SJSA1 (cell line): Measurements from ENCODE around the gene JOSD1. TPM values are rescaled to one million over a fixed set of nuclear protein-coding genes. Genes with fewer than 3 reads are reported as not detected.
A peak's percentile ranks its signal among the peaks of the same experiment; 100 is the strongest.

Experiments
- DNase-seq, 2 experiments: peaks; one replicate each; pipeline ENCODE4 v3.0.0-alpha.2; 2015 to 2020; ENCODE audit warnings: low spot score in 2 of 2, low read depth in 1 of 2
- H3K27ac ChIP-seq: fragments of 250-450 bp; sonication (Bioruptor Pico); 2 replicates; pipeline ENCODE4 v1.5.1; 2020; ENCODE audit warnings: mild to moderate bottlenecking, moderate library complexity
- H3K27me3 ChIP-seq: fragments of 250-450 bp; sonication (Bioruptor Pico); replicated peaks from 2 replicates; pipeline ENCODE4 v1.5.1; 2020; ENCODE audit warnings: mild to moderate bottlenecking, moderate library complexity
- H3K36me3 ChIP-seq: fragments of 250-450 bp; sonication (Bioruptor Pico); 2 replicates; pipeline ENCODE4 v1.5.1; 2020; ENCODE audit warnings: mild to moderate bottlenecking
- H3K4me1 ChIP-seq: fragments of 250-450 bp; sonication (Bioruptor Pico); replicated peaks from 2 replicates; pipeline ENCODE4 v1.6.1; 2021; ENCODE audit warnings: mild to moderate bottlenecking
- H3K4me3 ChIP-seq: fragments of 250-450 bp; sonication (Bioruptor Pico); 2 replicates; pipeline ENCODE4 v1.5.1; 2020; ENCODE audit warnings: mild to moderate bottlenecking
- H3K9me3 ChIP-seq: fragments of 250-450 bp; sonication (Bioruptor Pico); replicated peaks from 2 replicates; pipeline ENCODE4 v1.5.1; 2020; ENCODE audit warnings: mild to moderate bottlenecking
- total RNA-seq: library from RNA; depleted of rRNA; stranded (reverse); fragments of >200 nt; shearing (Covaris generic); gene quantifications from 2 replicates; pipeline ENCODE4 v1.2.3, GENCODE V29; 2014

JOSD1 gene
- total RNA-seq, 1 experiment from 2014 or later, result 67.0 TPM

- peaks cover 50% of the 10 kb centered on the region for H3K4me1 ChIP-seq
- H3K36me3 ChIP-seq, result peaks cover 31% of the 10 kb centered on the region
- H3K9me3 ChIP-seq, result peaks cover 6% of the 10 kb centered on the region; the same call in 1 of the 2 replicates
- peak overlapping the region; percentile 97 for H3K4me3 ChIP-seq
- no peaks in the 10 kb centered on the region for H3K27me3 ChIP-seq
- H3K27ac ChIP-seq, result peak overlapping the region; percentile 93
- peak in 1 of 2 experiments; percentile 58 for DNase-seq
Observed at GRCh38 chr22:38699784-38700183, 959 bp downstream of the JOSD1 start.

- Histone ChIP-seq H3K9me3 (peaks cover 6% of the 10 kb centered on the region; the same call in 1 of the 2 replicates), H3K27me3 (no peaks in the 10 kb centered on the region), H3K4me1 (peaks cover 46% of the 10 kb centered on the region), H3K27ac (peak overlapping the region; percentile 93), H3K4me3 (peak overlapping the region; percentile 97), H3K36me3 (peaks cover 36% of the 10 kb centered on the region)
- DNase-seq, result no peak
Observed at GRCh38 chr22:38699143-38699542, 1.6 kb downstream of the JOSD1 start.

GRCh38 chr22:38698407-38699094 lies 2.2 kb downstream of the JOSD1 start:
- H3K27ac ChIP-seq, result no peak overlapping the region
- H3K36me3 ChIP-seq, result peaks cover 41% of the 10 kb centered on the region
- no peaks in the 10 kb centered on the region for H3K27me3 ChIP-seq
- peaks cover 46% of the 10 kb centered on the region for H3K4me1 ChIP-seq
- DNase-seq, result no peak
- peaks cover 6% of the 10 kb centered on the region; the same call in 1 of the 2 replicates for H3K9me3 ChIP-seq
- peak overlapping the region; percentile 97 for H3K4me3 ChIP-seq

GRCh38 chr22:38697425-38698089 lies 3.2 kb downstream of the JOSD1 start:
- H3K4me3 ChIP-seq, result no peak overlapping the region
- H3K4me1 ChIP-seq, result peaks cover 46% of the 10 kb centered on the region
- no peak for DNase-seq
- H3K36me3 ChIP-seq, result peaks cover 49% of the 10 kb centered on the region
- H3K9me3 ChIP-seq, result peaks cover 6% of the 10 kb centered on the region; the same call in 1 of the 2 replicates
- H3K27me3 ChIP-seq, result no peaks in the 10 kb centered on the region
- peak overlapping the region; percentile 76 for H3K27ac ChIP-seq

- Histone ChIP-seq H3K36me3 (peaks cover 55% of the 10 kb centered on the region), H3K27me3 (no peaks in the 10 kb centered on the region), H3K9me3 (peaks cover 6% of the 10 kb centered on the region; the same call in 1 of the 2 replicates), H3K4me1 (peaks cover 46% of the 10 kb centered on the region), H3K4me3 (no peak overlapping the region), H3K27ac (peak overlapping the region; percentile 76)
- peak; percentile 53 to 67 for DNase-seq
Observed at GRCh38 chr22:38696606-38697424, 3.9 kb downstream of the JOSD1 start.

GRCh38 chr22:38694940-38695339 lies 5.8 kb downstream of the JOSD1 start:
- DNase-seq, result no peak
- H3K36me3 ChIP-seq, result peaks cover 63% of the 10 kb centered on the region
- H3K27me3 ChIP-seq, result no peaks in the 10 kb centered on the region
- peaks cover 36% of the 10 kb centered on the region for H3K4me1 ChIP-seq
- no peak overlapping the region for H3K27ac ChIP-seq
- H3K9me3 ChIP-seq, result no peaks in the 10 kb centered on the region
- no peak overlapping the region for H3K4me3 ChIP-seq

GRCh38 chr22:38694049-38694448 lies 6.7 kb downstream of the JOSD1 start:
- Histone ChIP-seq H3K36me3 (peaks cover 67% of the 10 kb centered on the region), H3K27me3 (no peaks in the 10 kb centered on the region), H3K4me1 (peaks cover 29% of the 10 kb centered on the region), H3K9me3 (no peaks in the 10 kb centered on the region), H3K4me3 (no peak overlapping the region), H3K27ac (no peak overlapping the region)
- no peak for DNase-seq

GRCh38 chr22:38689651-38690050 lies 11.1 kb downstream of the JOSD1 start:
- H3K27me3 ChIP-seq, result no peaks in the 10 kb centered on the region
- no peak for DNase-seq
- H3K27ac ChIP-seq, result no peak overlapping the region
- H3K4me1 ChIP-seq, result no peaks in the 10 kb centered on the region
- no peak overlapping the region for H3K4me3 ChIP-seq
- no peaks in the 10 kb centered on the region for H3K9me3 ChIP-seq
- H3K36me3 ChIP-seq, result peaks cover 93% of the 10 kb centered on the region

- Histone ChIP-seq H3K27me3 (no peaks in the 10 kb centered on the region), H3K27ac (no peak overlapping the region), H3K36me3 (peaks cover 78% of the 10 kb centered on the region), H3K4me1 (peaks cover 5% of the 10 kb centered on the region), H3K4me3 (no peak overlapping the region), H3K9me3 (no peaks in the 10 kb centered on the region; the same call in 1 of the 2 replicates)
- DNase-seq, result no peak
Observed at GRCh38 chr22:38685761-38686160, 15.0 kb downstream of the JOSD1 start.

GRCh38 chr22:38684895-38685294 lies 15.8 kb downstream of the JOSD1 start:
- no peak for DNase-seq
- no peak overlapping the region for H3K4me3 ChIP-seq
- peaks cover 5% of the 10 kb centered on the region for H3K4me1 ChIP-seq
- H3K9me3 ChIP-seq, result no peaks in the 10 kb centered on the region; the same call in 1 of the 2 replicates
- peaks cover 70% of the 10 kb centered on the region for H3K36me3 ChIP-seq
- H3K27me3 ChIP-seq, result no peaks in the 10 kb centered on the region
- no peak overlapping the region for H3K27ac ChIP-seq

- Histone ChIP-seq H3K4me1 (peaks cover 5% of the 10 kb centered on the region), H3K27me3 (no peaks in the 10 kb centered on the region), H3K36me3 (peaks cover 39% of the 10 kb centered on the region), H3K27ac (peak within 1 kb of the TSS; percentile 26; the same call in 1 of the 2 replicates), H3K9me3 (no peaks in the 10 kb centered on the region; the same call in 1 of the 2 replicates), H3K4me3 (peak within 1 kb of the TSS; percentile 84)
- peak; percentile 83 to 89 for DNase-seq
Observed at GRCh38 chr22:38681582-38682335, 19.0 kb downstream of the JOSD1 start, which contains the start of gene TOMM22. Gene TOMM22, plus strand, starts transcription at chr22:38681957. Its CDS starts 22 bp downstream, at chr22:38681979.

- DNase-seq, result no peak
- Histone ChIP-seq H3K4me1 (no peaks in the 10 kb centered on the region), H3K27me3 (no peaks in the 10 kb centered on the region), H3K27ac (no peak overlapping the region), H3K36me3 (no peaks in the 10 kb centered on the region; the same call in none of the 2 replicates), H3K4me3 (no peak overlapping the region), H3K9me3 (no peaks in the 10 kb centered on the region)
Observed at GRCh38 chr22:38675833-38676232, 24.9 kb downstream of the JOSD1 start.

GRCh38 chr22:38674888-38675287 lies 25.9 kb downstream of the JOSD1 start:
- Histone ChIP-seq H3K27ac (no peak overlapping the region), H3K27me3 (no peaks in the 10 kb centered on the region), H3K36me3 (no peaks in the 10 kb centered on the region; the same call in none of the 2 replicates), H3K4me1 (no peaks in the 10 kb centered on the region), H3K4me3 (no peak overlapping the region), H3K9me3 (no peaks in the 10 kb centered on the region)
- DNase-seq, result no peak
